BE2C (cell line): ENCODE results near the gene TGFBR3.

ENCODE experiments used
- DNase-seq: peaks from one replicate; pipeline ENCODE4 v3.0.0-alpha.2; 2020
- H3K27me3 ChIP-seq: fragments of 250-450 bp; sonication (Bioruptor Pico); 2 replicates; pipeline ENCODE4 v1.5.1; 2020; ENCODE audit warnings: mild to moderate bottlenecking
- H3K36me3 ChIP-seq: fragments of 250-450 bp; sonication (Bioruptor Pico); 2 replicates; pipeline ENCODE4 v1.5.1; 2020; ENCODE audit warnings: mild to moderate bottlenecking
- H3K4me1 ChIP-seq: fragments of 250-450 bp; sonication (Bioruptor Pico); 2 replicates; pipeline ENCODE4 v1.5.1; 2020
- H3K4me3 ChIP-seq: 2 replicates; pipeline ENCODE4 v1.5.1; 2011; ENCODE audit warnings: low read depth, low read length
- H3K9me3 ChIP-seq: fragments of 250-450 bp; sonication (Bioruptor Pico); 2 replicates; pipeline ENCODE4 v1.5.1; 2020
- TF ChIP-seq, protein P1 (sequence below): IDR thresholded peaks from 2 replicates; pipeline ENCODE4 v1.5.1; 2012; ENCODE audit warnings: mild to moderate bottlenecking, low read depth, low read length

The TGFBR3 gene

GRCh38 chr1:91819038-91819788 is 66.7 kb downstream of the TGFBR3 start:
- TF ChIP-seq, protein P1, sequence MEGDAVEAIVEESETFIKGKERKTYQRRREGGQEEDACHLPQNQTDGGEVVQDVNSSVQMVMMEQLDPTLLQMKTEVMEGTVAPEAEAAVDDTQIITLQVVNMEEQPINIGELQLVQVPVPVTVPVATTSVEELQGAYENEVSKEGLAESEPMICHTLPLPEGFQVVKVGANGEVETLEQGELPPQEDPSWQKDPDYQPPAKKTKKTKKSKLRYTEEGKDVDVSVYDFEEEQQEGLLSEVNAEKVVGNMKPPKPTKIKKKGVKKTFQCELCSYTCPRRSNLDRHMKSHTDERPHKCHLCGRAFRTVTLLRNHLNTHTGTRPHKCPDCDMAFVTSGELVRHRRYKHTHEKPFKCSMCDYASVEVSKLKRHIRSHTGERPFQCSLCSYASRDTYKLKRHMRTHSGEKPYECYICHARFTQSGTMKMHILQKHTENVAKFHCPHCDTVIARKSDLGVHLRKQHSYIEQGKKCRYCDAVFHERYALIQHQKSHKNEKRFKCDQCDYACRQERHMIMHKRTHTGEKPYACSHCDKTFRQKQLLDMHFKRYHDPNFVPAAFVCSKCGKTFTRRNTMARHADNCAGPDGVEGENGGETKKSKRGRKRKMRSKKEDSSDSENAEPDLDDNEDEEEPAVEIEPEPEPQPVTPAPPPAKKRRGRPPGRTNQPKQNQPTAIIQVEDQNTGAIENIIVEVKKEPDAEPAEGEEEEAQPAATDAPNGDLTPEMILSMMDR: no peak
- no peaks in the 10 kb centered on the region for H3K36me3 ChIP-seq

GRCh38 chr1:91818713-91818975 is 67.3 kb downstream of the TGFBR3 start:
- Histone ChIP-seq H3K27me3 (no peaks in the 10 kb centered on the region), H3K36me3 (no peaks in the 10 kb centered on the region), H3K9me3 (no peaks in the 10 kb centered on the region), H3K4me1 (no peaks in the 10 kb centered on the region), H3K4me3 (no peak overlapping the region)
- no peak for DNase-seq
- TF ChIP-seq, protein P1: no peak

More at GRCh38 chr1:91819038-91819788, 66.7 kb downstream of the TGFBR3 start:
- Histone ChIP-seq H3K27me3 (no peaks in the 10 kb centered on the region), H3K4me1 (no peaks in the 10 kb centered on the region), H3K9me3 (no peaks in the 10 kb centered on the region), H3K4me3 (no peak overlapping the region)
- DNase-seq: no peak

- DNase-seq: no peak
- no peaks in the 10 kb centered on the region for H3K36me3 ChIP-seq
- no peaks in the 10 kb centered on the region for H3K9me3 ChIP-seq
- no peaks in the 10 kb centered on the region for H3K27me3 ChIP-seq
- H3K4me3 ChIP-seq: no peak overlapping the region
- H3K4me1 ChIP-seq: no peaks in the 10 kb centered on the region
- TF ChIP-seq, protein P1: no peak
These were observed 68.6 kb downstream of the TGFBR3 start for GRCh38 chr1:91817211-91817905.

- Histone ChIP-seq H3K36me3 (no peaks in the 10 kb centered on the region), H3K4me3 (no peak overlapping the region), H3K9me3 (no peaks in the 10 kb centered on the region), H3K4me1 (no peaks in the 10 kb centered on the region), H3K27me3 (no peaks in the 10 kb centered on the region)
- DNase-seq: no peak
- TF ChIP-seq, protein P1: no peak
These were observed 69.9 kb downstream of the TGFBR3 start for GRCh38 chr1:91816031-91816430.

- H3K4me1 ChIP-seq: no peaks in the 10 kb centered on the region
- TF ChIP-seq, protein P1: no peak
- H3K4me3 ChIP-seq: no peak overlapping the region
- no peak for DNase-seq
- no peaks in the 10 kb centered on the region for H3K36me3 ChIP-seq
- no peaks in the 10 kb centered on the region for H3K27me3 ChIP-seq
- no peaks in the 10 kb centered on the region for H3K9me3 ChIP-seq
These were observed 71.5 kb downstream of the TGFBR3 start for GRCh38 chr1:91814448-91814847.

GRCh38 chr1:91813813-91814212 is 72.1 kb downstream of the TGFBR3 start:
- TF ChIP-seq, protein P1: no peak
- Histone ChIP-seq H3K36me3 (no peaks in the 10 kb centered on the region), H3K27me3 (no peaks in the 10 kb centered on the region), H3K4me3 (no peak overlapping the region), H3K9me3 (no peaks in the 10 kb centered on the region), H3K4me1 (no peaks in the 10 kb centered on the region)
- no peak for DNase-seq
